Hepatocyte (in vitro differentiated cells): ENCODE results near the gene HSBP1L1.

Experiments
- CTCF ChIP-seq: fragments of 200-600 bp; sonication (generic); IDR thresholded peaks from 2 replicates; pipeline ENCODE4 v1.5.1; 2016; ENCODE audit warnings: antibody characterized with exemption, mild to moderate bottlenecking; ENCODE audit not compliant: poor library complexity
- EZH2phosphoT487 ChIP-seq: fragments of 200-600 bp; sonication (generic); IDR thresholded peaks from one replicate; pipeline ENCODE4 v1.6.1; 2018; ENCODE audit warnings: antibody characterized with exemption, mild to moderate bottlenecking, low read depth, moderate library complexity; ENCODE audit not compliant: unreplicated experiment, severe bottlenecking

DNA sequence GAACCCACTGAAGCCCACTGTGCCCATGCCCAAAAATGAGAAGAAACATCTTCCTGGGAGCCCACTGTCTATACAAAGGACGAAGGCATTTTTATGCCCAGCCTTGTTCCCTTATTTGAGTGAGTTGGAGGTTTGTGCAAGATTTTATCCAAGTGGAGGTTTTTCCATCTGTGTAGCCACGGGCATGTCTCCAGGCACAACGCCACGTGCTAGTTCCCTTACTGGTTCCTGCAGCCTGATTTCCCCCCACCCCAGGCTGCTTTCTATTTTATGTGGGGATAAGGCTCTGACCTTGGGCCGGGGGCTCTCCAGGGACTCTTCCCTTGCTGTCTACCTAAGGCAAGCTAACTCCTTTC is 46.1 kb downstream of the HSBP1L1 start:
- TF ChIP-seq CTCF = no peak
- TF ChIP-seq EZH2phosphoT487 = no peak
